Neuron (in vitro differentiated cells): ENCODE measurements around the gene KLHDC4.

ENCODE experiments used
- H2AFZ ChIP-seq: one replicate; pipeline ENCODE4 v1.6.1; 2013; ENCODE audit warnings: low read depth, mild to moderate bottlenecking, inconsistent platforms, low read length, moderate library complexity
- H3K27me3 ChIP-seq: one replicate; pipeline ENCODE4 v1.6.1; 2013; ENCODE audit warnings: low read length; ENCODE audit not compliant: insufficient read depth
- H3K36me3 ChIP-seq: one replicate; pipeline ENCODE4 v1.6.1; 2013; ENCODE audit warnings: low read length; ENCODE audit not compliant: insufficient read depth
- H3K4me1 ChIP-seq: one replicate; pipeline ENCODE4 v1.6.1; 2013; ENCODE audit warnings: low read length; ENCODE audit not compliant: insufficient read depth
- H3K4me3 ChIP-seq: 2 replicates; pipeline ENCODE4 v1.5.1; 2013; ENCODE audit warnings: mild to moderate bottlenecking, low read length, moderate library complexity
- H3K9me3 ChIP-seq: one replicate; pipeline ENCODE4 v1.6.1; 2013; ENCODE audit warnings: low read length

Gene KLHDC4

GRCh38 chr16:87746178-87746577, 19.6 kb downstream of the KLHDC4 start:
- Histone ChIP-seq H3K36me3 (peaks cover 60% of the 10 kb centered on the region), H2AFZ (no peak overlapping the region)

DNA sequence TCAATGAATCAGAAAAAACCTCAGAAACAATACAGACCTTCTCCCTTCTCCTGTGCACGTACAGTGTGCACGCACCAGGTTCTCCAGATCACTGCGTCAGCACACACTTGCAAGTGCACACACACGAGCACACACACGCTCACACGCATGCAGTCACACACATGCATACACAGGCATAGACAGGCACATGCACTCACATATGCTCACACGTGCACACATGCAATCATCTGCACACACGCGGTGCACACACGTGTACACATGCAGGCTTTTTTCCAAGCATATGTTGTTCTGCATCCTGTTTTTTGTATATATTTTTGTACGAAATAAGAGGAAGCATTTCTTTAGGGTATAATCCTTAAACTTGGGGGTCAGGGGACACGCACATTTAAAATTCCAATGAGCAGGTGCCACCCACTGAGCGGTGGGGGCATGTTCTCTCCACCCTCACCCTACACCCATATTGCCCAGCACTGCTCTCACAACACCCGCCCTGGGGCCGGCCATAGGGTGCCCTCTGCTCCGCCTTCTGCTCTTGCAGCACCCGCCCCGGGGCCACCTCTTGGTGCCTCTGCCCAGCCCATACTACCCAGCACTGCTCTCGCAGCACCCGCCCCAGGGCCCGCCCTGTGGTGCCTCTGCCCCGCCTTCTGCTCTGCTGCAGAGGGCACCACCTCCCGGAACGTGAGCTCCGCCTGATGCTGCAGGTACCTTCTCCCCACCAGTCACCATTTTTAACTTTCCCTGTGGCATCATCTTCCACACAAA, 20.9 kb downstream of the KLHDC4 start:
- Histone ChIP-seq H3K9me3 (peaks cover 5% of the 10 kb centered on the region), H3K36me3 (peaks cover 61% of the 10 kb centered on the region), H3K4me1 (no peaks in the 10 kb centered on the region), H3K4me3 (no peak overlapping the region), H2AFZ (no peak overlapping the region), H3K27me3 (no peaks in the 10 kb centered on the region)

More at GRCh38 chr16:87746178-87746577, 19.6 kb downstream of the KLHDC4 start:
- H3K4me3 ChIP-seq: no peak overlapping the region
- H3K9me3 ChIP-seq: peaks cover 5% of the 10 kb centered on the region
- H3K4me1 ChIP-seq: no peaks in the 10 kb centered on the region
- H3K27me3 ChIP-seq: no peaks in the 10 kb centered on the region

- peaks cover 51% of the 10 kb centered on the region for H3K36me3 ChIP-seq
- no peaks in the 10 kb centered on the region for H3K27me3 ChIP-seq
- H3K9me3 ChIP-seq: peaks cover 5% of the 10 kb centered on the region
- no peak overlapping the region for H2AFZ ChIP-seq
- H3K4me1 ChIP-seq: no peaks in the 10 kb centered on the region
- no peak overlapping the region for H3K4me3 ChIP-seq
These were observed 22.9 kb downstream of the KLHDC4 start for GRCh38 chr16:87742781-87743490.

DNA sequence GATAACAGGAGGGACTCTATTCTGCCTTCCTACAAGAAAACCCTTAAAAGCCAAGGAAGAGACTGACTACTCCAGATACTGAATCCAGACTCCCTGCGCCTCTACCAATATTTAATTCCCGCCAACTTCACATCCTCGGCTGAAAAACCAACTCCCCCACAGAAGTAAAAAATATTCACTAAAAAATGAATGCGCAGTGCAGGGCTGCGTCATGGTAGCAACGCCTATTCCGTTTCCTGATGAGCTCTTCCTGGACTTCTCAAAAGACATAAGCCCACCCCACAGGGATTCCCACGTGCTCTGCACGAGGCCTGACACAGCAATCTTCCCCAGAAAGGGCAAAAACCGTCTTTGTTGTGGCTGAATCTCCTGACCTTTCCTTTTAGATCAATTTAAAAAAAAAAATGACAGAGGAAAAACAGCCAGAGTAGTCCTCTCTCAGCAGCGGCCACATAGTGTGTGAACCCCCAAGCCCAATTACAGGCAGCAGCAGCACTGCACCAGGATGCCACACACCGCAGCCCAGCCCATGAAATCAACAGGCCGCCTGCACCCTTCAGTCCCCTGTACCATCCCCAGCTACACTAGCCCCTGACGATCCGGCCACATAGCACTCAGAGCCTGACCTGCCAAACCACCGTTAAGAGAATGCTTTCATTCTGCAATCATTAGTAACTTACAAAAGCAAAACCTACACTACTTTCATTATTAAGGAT, 23.9 kb downstream of the KLHDC4 start:
- Histone ChIP-seq H3K4me1 (no peaks in the 10 kb centered on the region), H3K9me3 (peaks cover 5% of the 10 kb centered on the region), H3K4me3 (no peak overlapping the region), H3K36me3 (peaks cover 41% of the 10 kb centered on the region), H2AFZ (no peak overlapping the region), H3K27me3 (no peaks in the 10 kb centered on the region)

GRCh38 chr16:87740909-87741424, 24.8 kb downstream of the KLHDC4 start:
- Histone ChIP-seq H3K4me1 (no peaks in the 10 kb centered on the region), H3K36me3 (peaks cover 34% of the 10 kb centered on the region), H2AFZ (no peak overlapping the region), H3K4me3 (no peak overlapping the region), H3K27me3 (no peaks in the 10 kb centered on the region), H3K9me3 (peaks cover 5% of the 10 kb centered on the region)

GRCh38 chr16:87740441-87740840, 25.3 kb downstream of the KLHDC4 start:
- H3K9me3 ChIP-seq: peaks cover 5% of the 10 kb centered on the region
- no peak overlapping the region for H2AFZ ChIP-seq
- H3K4me3 ChIP-seq: no peak overlapping the region
- H3K27me3 ChIP-seq: no peaks in the 10 kb centered on the region
- H3K36me3 ChIP-seq: peaks cover 30% of the 10 kb centered on the region
- H3K4me1 ChIP-seq: no peaks in the 10 kb centered on the region

DNA sequence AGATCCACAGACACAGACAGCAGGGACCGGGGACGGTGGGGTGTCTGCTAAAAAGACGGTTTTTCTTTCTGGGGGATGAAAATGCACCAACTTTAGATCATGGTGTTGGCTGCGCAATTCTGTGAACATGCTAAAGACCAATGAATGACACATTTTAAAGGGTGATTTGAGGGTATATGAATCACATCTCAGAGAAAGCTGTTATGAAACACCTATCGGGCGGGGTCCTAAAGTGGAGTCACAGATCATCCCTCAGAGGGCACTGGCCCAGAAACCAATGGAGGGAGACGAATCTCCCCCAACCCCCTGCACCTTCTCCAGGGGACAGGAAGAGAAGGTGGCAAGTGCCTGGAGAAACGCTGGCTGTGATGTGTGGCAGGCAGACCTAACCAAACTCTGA, 26.0 kb downstream of the KLHDC4 start:
- Histone ChIP-seq H3K9me3 (peaks cover 5% of the 10 kb centered on the region), H2AFZ (no peak overlapping the region), H3K4me3 (no peak overlapping the region), H3K27me3 (no peaks in the 10 kb centered on the region), H3K36me3 (peaks cover 27% of the 10 kb centered on the region), H3K4me1 (no peaks in the 10 kb centered on the region)

- Histone ChIP-seq H3K9me3 (no peaks in the 10 kb centered on the region), H3K36me3 (peaks cover 28% of the 10 kb centered on the region), H3K4me1 (no peaks in the 10 kb centered on the region), H3K4me3 (no peak overlapping the region), H2AFZ (no peak overlapping the region), H3K27me3 (no peaks in the 10 kb centered on the region)
These were observed 29.8 kb downstream of the KLHDC4 start for GRCh38 chr16:87736008-87736382.

GRCh38 chr16:87735270-87736007, 30.3 kb downstream of the KLHDC4 start:
- no peaks in the 10 kb centered on the region for H3K27me3 ChIP-seq
- H3K36me3 ChIP-seq: peaks cover 26% of the 10 kb centered on the region
- H3K4me1 ChIP-seq: no peaks in the 10 kb centered on the region

GRCh38 chr16:87734644-87735043, 31.1 kb downstream of the KLHDC4 start:
- no peak overlapping the region for H3K4me3 ChIP-seq
- no peaks in the 10 kb centered on the region for H3K4me1 ChIP-seq
- H2AFZ ChIP-seq: no peak overlapping the region
- no peaks in the 10 kb centered on the region for H3K27me3 ChIP-seq
- H3K9me3 ChIP-seq: no peaks in the 10 kb centered on the region
- H3K36me3 ChIP-seq: peaks cover 24% of the 10 kb centered on the region

More at GRCh38 chr16:87735270-87736007, 30.3 kb downstream of the KLHDC4 start:
- Histone ChIP-seq H2AFZ (no peak overlapping the region), H3K9me3 (no peaks in the 10 kb centered on the region), H3K4me3 (no peak overlapping the region)

GRCh38 chr16:87733190-87733589, 32.6 kb downstream of the KLHDC4 start:
- H3K4me1 ChIP-seq: no peaks in the 10 kb centered on the region
- no peak overlapping the region for H3K4me3 ChIP-seq
- H2AFZ ChIP-seq: no peak overlapping the region
- no peaks in the 10 kb centered on the region for H3K9me3 ChIP-seq
- H3K36me3 ChIP-seq: peaks cover 33% of the 10 kb centered on the region
- H3K27me3 ChIP-seq: no peaks in the 10 kb centered on the region

GRCh38 chr16:87731607-87732006, 34.2 kb downstream of the KLHDC4 start:
- Histone ChIP-seq H3K27me3 (no peaks in the 10 kb centered on the region), H3K4me1 (no peaks in the 10 kb centered on the region), H3K36me3 (peaks cover 41% of the 10 kb centered on the region), H3K9me3 (no peaks in the 10 kb centered on the region), H2AFZ (no peak overlapping the region), H3K4me3 (no peak overlapping the region)
